Upper lobe of left lung (tissue), 4 donors: ENCODE data around the gene RNF214.

ENCODE experiments used
- CTCF ChIP-seq, 6 experiments: fragments of 450-650 bp in 4 of 6; fragments of 200-600 bp in 2 of 6; sonication (generic) in 2 of 6; IDR thresholded peaks; one replicate each; pipeline ENCODE4 v1.5.1; 2016 to 2019; ENCODE audit warnings: antibody characterized with exemption in 6 of 6
- EP300 ChIP-seq, 4 donors: sonication (generic); formaldehyde crosslinking; IDR thresholded peaks; one replicate each; pipeline ENCODE4 v1.5.1; 2017; ENCODE audit warnings: antibody characterized with exemption in 4 of 4, control low read depth in 2 of 4
- POLR2A ChIP-seq, 4 donors: fragments of 450-650 bp; IDR thresholded peaks; one replicate each; pipeline ENCODE4 v1.5.1; 2016 to 2017; ENCODE audit warnings: antibody characterized with exemption in 4 of 4, mild to moderate bottlenecking in 2 of 4
- POLR2AphosphoS5 ChIP-seq, 2 donors: sonication (generic); formaldehyde crosslinking; IDR thresholded peaks; one replicate each; pipeline ENCODE4 v1.5.1; 2017; ENCODE audit warnings: antibody characterized with exemption in 2 of 2

GRCh38 chr11:117220999-117221774 is 11.3 kb upstream of the RNF214 start:
- TF ChIP-seq CTCF (IDR thresholded peaks at IDR 0.05): no peak
- no peak for TF ChIP-seq EP300 (IDR thresholded peaks at IDR 0.05)
- no peak for TF ChIP-seq POLR2A (IDR thresholded peaks at IDR 0.05)
- no peak for TF ChIP-seq POLR2AphosphoS5 (IDR thresholded peaks at IDR 0.05)
